IPS-18a (cell line): ENCODE data around the gene UBAC2.

Experiments
- H3K27ac ChIP-seq: one replicate; pipeline ENCODE4 v1.5.1; 2013; ENCODE audit warnings: low read length
- H3K27me3 ChIP-seq: one replicate; pipeline ENCODE4 v1.6.1; 2013; ENCODE audit warnings: mild to moderate bottlenecking, low read length; ENCODE audit not compliant: control insufficient read depth, insufficient read depth
- H3K36me3 ChIP-seq: one replicate; pipeline ENCODE4 v1.6.1; 2013; ENCODE audit warnings: low read depth, low read length; ENCODE audit not compliant: control insufficient read depth
- H3K4me1 ChIP-seq: one replicate; pipeline ENCODE4 v1.6.1; 2013; ENCODE audit warnings: low read depth, low read length; ENCODE audit not compliant: control insufficient read depth
- H3K4me3 ChIP-seq: one replicate; pipeline ENCODE4 v1.5.1; 2013; ENCODE audit warnings: low read length
- H3K9ac ChIP-seq: one replicate; pipeline ENCODE4 v1.6.1; 2013; ENCODE audit warnings: mild to moderate bottlenecking, low read length, moderate library complexity
- H3K9me3 ChIP-seq: one replicate; pipeline ENCODE4 v1.6.1; 2013; ENCODE audit warnings: low read depth, low read length; ENCODE audit not compliant: control insufficient read depth

The UBAC2 gene

GRCh38 chr13:99265821-99266426 lies 65.3 kb downstream of the UBAC2 start:
- H3K4me3 ChIP-seq, result no peak overlapping the region
- no peak overlapping the region for H3K27ac ChIP-seq
- no peaks in the 10 kb centered on the region for H3K9me3 ChIP-seq
- no peaks in the 10 kb centered on the region for H3K4me1 ChIP-seq
- H3K27me3 ChIP-seq, result no peaks in the 10 kb centered on the region
- no peak overlapping the region for H3K9ac ChIP-seq
- peaks cover 5% of the 10 kb centered on the region for H3K36me3 ChIP-seq

- H3K9ac ChIP-seq, result no peak overlapping the region
- H3K4me1 ChIP-seq, result no peaks in the 10 kb centered on the region
- H3K9me3 ChIP-seq, result no peaks in the 10 kb centered on the region
- no peaks in the 10 kb centered on the region for H3K27me3 ChIP-seq
- H3K4me3 ChIP-seq, result no peak overlapping the region
- peaks cover 5% of the 10 kb centered on the region for H3K36me3 ChIP-seq
- H3K27ac ChIP-seq, result no peak overlapping the region
Measured at GRCh38 chr13:99266827-99267226, 66.2 kb downstream of the UBAC2 start.

GRCh38 chr13:99267927-99268326 lies 67.3 kb downstream of the UBAC2 start:
- Histone ChIP-seq H3K27me3 (no peaks in the 10 kb centered on the region), H3K4me1 (no peaks in the 10 kb centered on the region), H3K9me3 (no peaks in the 10 kb centered on the region), H3K36me3 (peaks cover 5% of the 10 kb centered on the region), H3K9ac (no peak overlapping the region), H3K4me3 (no peak overlapping the region), H3K27ac (no peak overlapping the region)

- Histone ChIP-seq H3K27ac (no peak overlapping the region), H3K36me3 (peaks cover 5% of the 10 kb centered on the region), H3K9ac (no peak overlapping the region), H3K4me1 (no peaks in the 10 kb centered on the region), H3K27me3 (no peaks in the 10 kb centered on the region), H3K9me3 (no peaks in the 10 kb centered on the region), H3K4me3 (no peak overlapping the region)
Measured at GRCh38 chr13:99268822-99269221, 68.2 kb downstream of the UBAC2 start.

DNA sequence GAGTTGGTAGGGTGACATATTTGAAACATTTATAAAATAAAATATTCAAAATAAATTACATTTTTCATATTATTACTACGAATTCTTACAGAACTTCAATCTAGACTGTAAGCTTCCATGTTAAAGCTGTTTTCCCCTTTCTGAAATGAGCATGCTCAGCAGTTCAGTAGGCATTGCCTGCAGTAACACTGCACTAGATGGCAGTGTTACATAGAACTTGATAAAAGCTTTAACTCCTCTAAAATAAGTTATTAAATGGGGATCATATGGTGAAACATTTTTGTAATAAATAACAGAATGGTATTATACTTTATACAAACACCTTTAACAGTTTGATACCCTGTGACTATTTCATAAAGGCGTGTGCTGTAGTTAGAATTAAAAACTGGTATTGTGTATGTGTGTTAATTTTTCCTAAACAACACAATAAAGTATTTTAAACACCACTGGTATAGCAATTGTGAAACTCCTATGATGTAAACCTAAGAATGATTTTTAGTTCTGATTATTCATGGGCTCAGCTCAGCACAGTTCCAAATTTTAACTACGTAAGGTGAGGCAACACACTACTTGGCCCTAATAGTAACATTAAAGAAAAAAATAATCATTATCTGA lies 69.1 kb downstream of the UBAC2 start:
- H3K9me3 ChIP-seq, result no peaks in the 10 kb centered on the region
- no peaks in the 10 kb centered on the region for H3K4me1 ChIP-seq
- no peak overlapping the region for H3K27ac ChIP-seq
- H3K4me3 ChIP-seq, result no peak overlapping the region
- no peak overlapping the region for H3K9ac ChIP-seq
- H3K27me3 ChIP-seq, result no peaks in the 10 kb centered on the region
- H3K36me3 ChIP-seq, result peaks cover 5% of the 10 kb centered on the region

- no peaks in the 10 kb centered on the region for H3K4me1 ChIP-seq
- peaks cover 5% of the 10 kb centered on the region for H3K36me3 ChIP-seq
- H3K9me3 ChIP-seq, result no peaks in the 10 kb centered on the region
- no peak overlapping the region for H3K9ac ChIP-seq
- H3K27me3 ChIP-seq, result no peaks in the 10 kb centered on the region
- H3K27ac ChIP-seq, result no peak overlapping the region
- H3K4me3 ChIP-seq, result no peak overlapping the region
Measured at GRCh38 chr13:99270518-99270917, 69.9 kb downstream of the UBAC2 start.

DNA sequence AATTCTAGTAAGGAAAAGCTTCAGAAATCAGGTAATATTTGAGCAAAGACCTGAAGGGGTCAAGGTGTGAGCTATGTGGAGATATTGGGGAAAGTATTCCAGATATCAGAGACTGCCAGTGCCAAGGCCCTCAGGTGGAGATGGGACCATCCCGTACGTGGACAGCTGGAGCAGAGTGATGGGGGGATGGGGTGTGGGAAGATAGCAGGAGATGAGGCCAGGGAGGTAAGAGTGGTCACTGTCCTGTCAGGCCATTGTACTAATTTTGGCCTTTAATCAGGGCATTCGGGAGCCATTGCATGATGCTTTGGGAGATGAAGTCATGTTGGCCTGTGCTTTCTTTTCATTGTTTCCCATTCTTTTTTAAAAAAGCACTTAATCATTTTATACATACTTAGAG lies 70.6 kb downstream of the UBAC2 start:
- H3K9ac ChIP-seq, result no peak overlapping the region
- H3K36me3 ChIP-seq, result peaks cover 5% of the 10 kb centered on the region
- H3K27me3 ChIP-seq, result no peaks in the 10 kb centered on the region
- H3K4me3 ChIP-seq, result no peak overlapping the region
- H3K27ac ChIP-seq, result no peak overlapping the region
- peaks cover under 1% of the 10 kb centered on the region for H3K4me1 ChIP-seq
- H3K9me3 ChIP-seq, result no peaks in the 10 kb centered on the region

DNA sequence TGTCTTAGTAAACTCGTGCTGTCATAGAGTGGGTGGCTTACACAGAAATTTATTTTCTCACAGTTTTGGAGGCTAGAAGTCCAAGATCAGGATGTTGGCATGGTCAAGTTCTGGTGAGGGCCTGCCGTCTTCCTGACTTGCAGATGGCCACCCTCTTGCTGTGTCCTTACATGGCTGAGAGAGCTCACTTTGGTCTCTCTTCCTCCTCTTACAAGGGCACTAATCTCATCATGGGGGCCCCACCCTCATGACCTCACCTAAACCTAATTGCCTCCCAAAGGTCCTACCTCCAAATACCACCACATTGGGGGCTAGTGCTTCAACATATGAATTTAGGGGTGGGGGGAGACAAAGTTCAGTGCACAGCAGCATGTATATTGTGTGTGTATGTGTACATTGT lies 71.8 kb downstream of the UBAC2 start:
- Histone ChIP-seq H3K4me1 (peaks cover 7% of the 10 kb centered on the region), H3K36me3 (peaks cover 5% of the 10 kb centered on the region), H3K9ac (no peak overlapping the region), H3K27ac (no peak overlapping the region), H3K9me3 (no peaks in the 10 kb centered on the region), H3K4me3 (no peak overlapping the region), H3K27me3 (no peaks in the 10 kb centered on the region)

GRCh38 chr13:99273128-99273527 lies 72.5 kb downstream of the UBAC2 start:
- Histone ChIP-seq H3K4me1 (peaks cover 7% of the 10 kb centered on the region), H3K36me3 (no peaks in the 10 kb centered on the region), H3K27me3 (no peaks in the 10 kb centered on the region), H3K4me3 (no peak overlapping the region), H3K9me3 (no peaks in the 10 kb centered on the region), H3K27ac (no peak overlapping the region), H3K9ac (no peak overlapping the region)

DNA sequence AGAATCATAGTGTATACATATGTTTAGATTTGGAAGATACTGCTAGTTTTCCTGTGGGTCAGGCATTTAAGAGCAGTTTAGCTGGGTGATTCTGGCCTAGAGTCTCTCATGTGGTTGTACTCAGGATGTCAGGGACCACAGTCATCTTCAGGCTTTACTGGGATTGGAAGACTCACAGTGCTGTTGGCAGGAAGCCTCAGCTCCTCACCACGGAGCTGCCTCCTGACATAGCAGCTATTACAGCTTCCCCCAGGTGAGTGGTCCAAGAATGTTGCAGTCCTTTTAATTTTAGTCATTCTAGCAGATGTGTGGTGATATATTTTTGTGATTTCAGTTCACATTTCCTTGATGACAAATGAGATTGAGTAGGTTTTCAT lies 74.4 kb downstream of the UBAC2 start:
- H3K4me1 ChIP-seq, result peaks cover 7% of the 10 kb centered on the region
- no peak overlapping the region for H3K27ac ChIP-seq
- no peaks in the 10 kb centered on the region for H3K27me3 ChIP-seq
- no peak overlapping the region for H3K9ac ChIP-seq
- H3K36me3 ChIP-seq, result no peaks in the 10 kb centered on the region
- no peak overlapping the region for H3K4me3 ChIP-seq
- no peaks in the 10 kb centered on the region for H3K9me3 ChIP-seq

DNA sequence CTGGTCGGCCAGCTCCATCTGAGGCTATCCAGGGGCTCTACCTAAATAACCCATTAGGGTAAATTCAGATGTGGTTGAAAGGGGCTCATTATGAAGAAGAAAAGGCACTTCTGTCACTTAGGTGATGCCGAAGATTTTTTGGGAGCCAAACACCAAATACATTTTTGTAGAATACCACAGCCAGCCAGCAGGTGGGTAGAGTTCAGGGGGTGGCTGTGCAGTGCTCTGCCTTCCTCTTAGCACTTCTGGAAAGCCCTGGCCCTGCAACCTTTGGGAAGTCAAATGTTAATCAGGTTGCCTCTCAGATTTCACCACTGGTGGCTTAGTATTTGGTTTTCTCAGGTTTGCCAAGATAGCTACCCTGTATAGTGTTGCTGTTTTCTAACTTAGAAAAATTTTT lies 76.1 kb downstream of the UBAC2 start:
- Histone ChIP-seq H3K4me3 (no peak overlapping the region), H3K27ac (no peak overlapping the region), H3K9ac (no peak overlapping the region), H3K4me1 (peaks cover 7% of the 10 kb centered on the region), H3K9me3 (no peaks in the 10 kb centered on the region), H3K27me3 (no peaks in the 10 kb centered on the region), H3K36me3 (no peaks in the 10 kb centered on the region)

GRCh38 chr13:99277629-99278028 lies 77.0 kb downstream of the UBAC2 start:
- Histone ChIP-seq H3K27me3 (no peaks in the 10 kb centered on the region), H3K36me3 (no peaks in the 10 kb centered on the region), H3K4me1 (peaks cover 7% of the 10 kb centered on the region), H3K4me3 (no peak overlapping the region), H3K9me3 (no peaks in the 10 kb centered on the region), H3K9ac (no peak overlapping the region), H3K27ac (no peak overlapping the region)
